ENCODE results near the gene ADCY2. TPM values are rescaled to one million over a fixed set of nuclear protein-coding genes. Genes with fewer than 3 reads are reported as not detected.

ADCY2 gene
- total and polyA plus RNA-seq, 3 experiments from 2014 or later: not detected

- H3K4me1 ChIP-seq (ENCODE audit: insufficient read depth, low read length): no peaks in the 10 kb centered on the region
- no peaks in the 10 kb centered on the region for H3K36me3 ChIP-seq (ENCODE audit: insufficient read depth, low read length)
- H3K27ac ChIP-seq (ENCODE audit: low read depth, low read length): no peak overlapping the region
- H3K4me3 ChIP-seq (ENCODE audit: low read length): no peak overlapping the region
- no peaks in the 10 kb centered on the region for H3K9me3 ChIP-seq (ENCODE audit: low read length)
- Mint-ChIP-seq H3K4me1 (peaks cover 1 to 5% (median 3%) of the 10 kb centered on the region in 3 donors), H3K27ac (no peak overlapping the region), H3K36me3 (no peaks in the 10 kb centered on the region), H3K27me3 (peaks cover 22 to 48% of the 10 kb centered on the region in 2 donors), H3K9me3 (peaks cover 0 to 2% (median 0%) of the 10 kb centered on the region in 5 donors), H3K4me3 (no peak overlapping the region)
- CTCF ChIA-PET: no interaction called here
- POLR2A ChIA-PET: no interaction called here
- H3K27me3 ChIP-seq (ENCODE audit: insufficient read depth, low read length, poor library complexity, severe bottlenecking): peaks cover 5% of the 10 kb centered on the region
- no peak for DNase-seq
Measured at GRCh38 chr5:7784683-7785380, 388.9 kb downstream of the ADCY2 start.

- Mint-ChIP-seq H3K27me3 (peaks cover 17 to 35% of the 10 kb centered on the region in 2 donors), H3K9me3 (no peaks in the 10 kb centered on the region), H3K4me3 (no peak overlapping the region), H3K36me3 (no peaks in the 10 kb centered on the region), H3K4me1 (no peaks in the 10 kb centered on the region), H3K27ac (no peak overlapping the region)
- POLR2A ChIA-PET: no interaction called here
- CTCF ChIA-PET: no interaction called here
- Histone ChIP-seq H3K36me3 (ENCODE audit: insufficient read depth, low read length) (no peaks in the 10 kb centered on the region), H3K27ac (ENCODE audit: low read depth, low read length) (no peak overlapping the region), H3K4me3 (ENCODE audit: low read length) (no peak overlapping the region), H3K4me1 (ENCODE audit: insufficient read depth, low read length) (no peaks in the 10 kb centered on the region), H3K9me3 (ENCODE audit: low read length) (no peaks in the 10 kb centered on the region), H3K27me3 (ENCODE audit: insufficient read depth, low read length, poor library complexity, severe bottlenecking) (peaks cover 5% of the 10 kb centered on the region)
- no peak for DNase-seq
Measured at GRCh38 chr5:7787770-7788169, 391.8 kb downstream of the ADCY2 start.

GRCh38 chr5:7789567-7789966 is 393.6 kb downstream of the ADCY2 start:
- Mint-ChIP-seq H3K9me3 (no peaks in the 10 kb centered on the region), H3K36me3 (no peaks in the 10 kb centered on the region), H3K4me1 (no peaks in the 10 kb centered on the region), H3K4me3 (no peak overlapping the region), H3K27ac (peak overlapping the region in 1 of 8 donors; percentile 80), H3K27me3 (peaks cover 12 to 26% of the 10 kb centered on the region in 2 donors)
- Histone ChIP-seq H3K27ac (ENCODE audit: low read depth, low read length) (no peak overlapping the region), H3K4me3 (ENCODE audit: low read length) (no peak overlapping the region), H3K4me1 (ENCODE audit: insufficient read depth, low read length) (no peaks in the 10 kb centered on the region), H3K27me3 (ENCODE audit: insufficient read depth, low read length, poor library complexity, severe bottlenecking) (no peaks in the 10 kb centered on the region), H3K9me3 (ENCODE audit: low read length) (no peaks in the 10 kb centered on the region), H3K36me3 (ENCODE audit: insufficient read depth, low read length) (no peaks in the 10 kb centered on the region)
- no peak for DNase-seq
- ChIA-PET CTCF (no interaction called here), POLR2A (no interaction called here)

GRCh38 chr5:7793895-7794294 is 398.0 kb downstream of the ADCY2 start:
- no peaks in the 10 kb centered on the region for H3K4me1 ChIP-seq (ENCODE audit: insufficient read depth, low read length)
- ChIA-PET POLR2A (no interaction called here), CTCF (no interaction called here)
- Mint-ChIP-seq H3K36me3 (no peaks in the 10 kb centered on the region), H3K27ac (no peak overlapping the region), H3K4me1 (no peaks in the 10 kb centered on the region), H3K4me3 (no peak overlapping the region), H3K27me3 (peaks cover 10 to 20% of the 10 kb centered on the region in 2 donors), H3K9me3 (no peaks in the 10 kb centered on the region)
- DNase-seq: no peak
- no peaks in the 10 kb centered on the region for H3K27me3 ChIP-seq (ENCODE audit: insufficient read depth, low read length, poor library complexity, severe bottlenecking)
- H3K9me3 ChIP-seq (ENCODE audit: low read length): no peaks in the 10 kb centered on the region
- H3K4me3 ChIP-seq (ENCODE audit: low read length): no peak overlapping the region
- H3K36me3 ChIP-seq (ENCODE audit: insufficient read depth, low read length): no peaks in the 10 kb centered on the region
- H3K27ac ChIP-seq (ENCODE audit: low read depth, low read length): no peak overlapping the region

GRCh38 chr5:7794311-7794710 is 398.4 kb downstream of the ADCY2 start:
- Histone ChIP-seq H3K27ac (ENCODE audit: low read depth, low read length) (no peak overlapping the region), H3K36me3 (ENCODE audit: insufficient read depth, low read length) (no peaks in the 10 kb centered on the region), H3K4me3 (ENCODE audit: low read length) (no peak overlapping the region), H3K27me3 (ENCODE audit: insufficient read depth, low read length, poor library complexity, severe bottlenecking) (no peaks in the 10 kb centered on the region), H3K4me1 (ENCODE audit: insufficient read depth, low read length) (no peaks in the 10 kb centered on the region), H3K9me3 (ENCODE audit: low read length) (no peaks in the 10 kb centered on the region)
- no peaks in the 10 kb centered on the region for H3K9me3 Mint-ChIP-seq
- no peak for DNase-seq
- CTCF ChIA-PET: no interaction called here
- H3K4me3 Mint-ChIP-seq: no peak overlapping the region
- H3K27ac Mint-ChIP-seq: no peak overlapping the region
- H3K36me3 Mint-ChIP-seq: no peaks in the 10 kb centered on the region
- no peaks in the 10 kb centered on the region for H3K4me1 Mint-ChIP-seq
- peaks cover 10 to 20% of the 10 kb centered on the region in 2 donors for H3K27me3 Mint-ChIP-seq
- POLR2A ChIA-PET: no interaction called here

- no peak overlapping the region for H3K4me3 Mint-ChIP-seq
- H3K27ac Mint-ChIP-seq: no peak overlapping the region
- no peak for DNase-seq
- H3K4me1 ChIP-seq (ENCODE audit: insufficient read depth, low read length): no peaks in the 10 kb centered on the region
- no peaks in the 10 kb centered on the region for H3K36me3 ChIP-seq (ENCODE audit: insufficient read depth, low read length)
- H3K9me3 ChIP-seq (ENCODE audit: low read length): no peaks in the 10 kb centered on the region
- POLR2A ChIA-PET: no interaction called here
- no peaks in the 10 kb centered on the region for H3K4me1 Mint-ChIP-seq
- H3K36me3 Mint-ChIP-seq: no peaks in the 10 kb centered on the region
- H3K27ac ChIP-seq (ENCODE audit: low read depth, low read length): no peak overlapping the region
- H3K4me3 ChIP-seq (ENCODE audit: low read length): no peak overlapping the region
- no peaks in the 10 kb centered on the region for H3K9me3 Mint-ChIP-seq
- no peaks in the 10 kb centered on the region for H3K27me3 ChIP-seq (ENCODE audit: insufficient read depth, low read length, poor library complexity, severe bottlenecking)
- peaks cover 12 to 20% of the 10 kb centered on the region in 2 donors for H3K27me3 Mint-ChIP-seq
- CTCF ChIA-PET: no interaction called here
Measured at GRCh38 chr5:7794823-7795222, 398.9 kb downstream of the ADCY2 start.

GRCh38 chr5:7795306-7795705 is 399.4 kb downstream of the ADCY2 start:
- Histone ChIP-seq H3K27ac (ENCODE audit: low read depth, low read length) (no peak overlapping the region), H3K36me3 (ENCODE audit: insufficient read depth, low read length) (no peaks in the 10 kb centered on the region)
- no peaks in the 10 kb centered on the region for H3K4me1 Mint-ChIP-seq

GRCh38 chr5:7801891-7802614 is 406.1 kb downstream of the ADCY2 start:
- no peak overlapping the region for H3K27ac ChIP-seq (ENCODE audit: low read depth, low read length)
- H3K27me3 ChIP-seq (ENCODE audit: insufficient read depth, low read length, poor library complexity, severe bottlenecking): no peaks in the 10 kb centered on the region
- POLR2A ChIA-PET: no interaction called here
- no peak overlapping the region for H3K4me3 Mint-ChIP-seq
- peaks cover 5 to 6% of the 10 kb centered on the region in 2 donors for H3K27me3 Mint-ChIP-seq
- no peaks in the 10 kb centered on the region for H3K4me1 Mint-ChIP-seq
- no peaks in the 10 kb centered on the region for H3K36me3 Mint-ChIP-seq
- no peaks in the 10 kb centered on the region for H3K36me3 ChIP-seq (ENCODE audit: insufficient read depth, low read length)
- CTCF ChIA-PET: no interaction called here
- no peaks in the 10 kb centered on the region for H3K9me3 ChIP-seq (ENCODE audit: low read length)
- H3K27ac Mint-ChIP-seq: no peak overlapping the region
- no peak for DNase-seq
- H3K9me3 Mint-ChIP-seq: no peaks in the 10 kb centered on the region
- H3K4me3 ChIP-seq (ENCODE audit: low read length): no peak overlapping the region
- no peaks in the 10 kb centered on the region for H3K4me1 ChIP-seq (ENCODE audit: insufficient read depth, low read length)

More at GRCh38 chr5:7795306-7795705, 399.4 kb downstream of the ADCY2 start:
- H3K9me3 ChIP-seq (ENCODE audit: low read length): no peaks in the 10 kb centered on the region
- no peaks in the 10 kb centered on the region for H3K4me1 ChIP-seq (ENCODE audit: insufficient read depth, low read length)
- H3K36me3 Mint-ChIP-seq: no peaks in the 10 kb centered on the region
- DNase-seq: no peak
- no peak overlapping the region for H3K4me3 ChIP-seq (ENCODE audit: low read length)
- ChIA-PET CTCF (no interaction called here), POLR2A (no interaction called here)
- H3K27me3 Mint-ChIP-seq: peaks cover 7 to 20% of the 10 kb centered on the region in 2 donors
- no peaks in the 10 kb centered on the region for H3K27me3 ChIP-seq (ENCODE audit: insufficient read depth, low read length, poor library complexity, severe bottlenecking)
- no peak overlapping the region for H3K27ac Mint-ChIP-seq
- H3K4me3 Mint-ChIP-seq: no peak overlapping the region
- no peaks in the 10 kb centered on the region for H3K9me3 Mint-ChIP-seq
